CD4-positive, alpha-beta T cell treated with Interleukin-1 beta for 1 hour (primary cell): ENCODE data around the gene FHIP1B.
A peak's percentile ranks its signal among the peaks of the same experiment; 100 is the strongest.

Source experiments
- DNase-seq, 2 donors: peaks; one replicate each; pipeline ENCODE4 v3.0.0-alpha.2; 2020 to 2022

FHIP1B gene

GRCh38 chr11:6199174-6199810 is 35.1 kb downstream of the FHIP1B start, which contains the start of gene OR52W1:
OR52W1 (plus strand) TSS chr11:6199224; CDS start chr11:6199224, 0 bp downstream.
- DNase-seq = no peak

DNA sequence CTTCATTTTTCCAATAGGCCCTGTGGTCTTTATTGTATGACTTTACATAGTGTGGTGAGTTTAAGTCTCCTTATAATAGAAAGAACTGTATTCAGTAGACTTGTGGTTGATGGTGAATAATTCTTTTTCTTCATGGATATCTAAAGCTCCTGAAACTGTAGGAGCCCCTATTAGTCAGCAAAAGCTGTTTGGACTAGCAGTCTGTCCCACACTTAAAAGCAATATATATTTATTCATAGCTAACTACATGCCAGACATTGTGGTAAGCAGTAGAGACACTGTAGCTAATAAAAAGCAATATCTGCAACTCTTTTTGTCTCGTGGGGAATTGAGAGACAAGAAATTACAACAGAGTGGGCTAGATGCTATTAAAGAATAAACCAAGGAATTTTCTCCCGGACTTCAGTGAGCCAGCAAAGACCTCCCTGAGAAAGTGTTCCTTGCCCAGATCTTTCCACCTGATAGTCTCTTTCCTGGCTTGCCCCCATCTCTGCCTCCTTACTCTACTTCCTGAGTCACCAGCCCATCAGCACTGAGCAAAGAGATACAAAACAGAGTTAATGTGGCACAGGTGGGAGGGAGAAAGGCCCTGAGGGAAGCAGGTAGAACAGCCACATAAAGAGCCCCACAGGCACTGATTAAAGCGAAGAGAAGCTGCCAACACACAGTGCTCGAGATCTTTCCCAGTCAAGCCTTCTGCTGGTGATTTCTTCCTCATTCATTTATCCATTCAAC is 36.8 kb downstream of the FHIP1B start:
- no peak for DNase-seq

DNA sequence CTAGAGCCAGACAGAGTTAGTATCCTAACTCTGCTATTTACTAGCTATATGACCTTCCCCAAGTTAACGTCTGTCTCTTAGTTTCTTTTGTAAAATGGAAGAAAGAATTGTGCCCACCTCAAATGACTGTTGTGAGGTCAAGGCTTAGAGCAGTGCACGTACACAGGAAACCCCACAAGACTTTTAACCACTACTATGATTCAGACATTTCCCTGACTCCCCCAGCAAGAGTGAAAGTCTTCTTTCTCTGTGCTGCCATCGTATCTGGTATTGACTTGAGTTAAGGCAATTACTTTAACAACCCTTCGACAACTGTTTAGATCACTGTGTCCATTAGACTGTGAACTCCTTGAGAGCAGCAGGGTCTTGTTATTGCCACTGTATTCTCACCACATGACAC is 38.0 kb downstream of the FHIP1B start:
- DNase-seq = no peak

- DNase-seq = no peak
Observed at GRCh38 chr11:6194065-6194581, 40.3 kb downstream of the FHIP1B start.

GRCh38 chr11:6191742-6192141 is 42.7 kb downstream of the FHIP1B start:
- DNase-seq = peak in 1 of 2 donors; percentile 42

GRCh38 chr11:6175440-6175839 is 59.0 kb downstream of the FHIP1B start:
- DNase-seq = no peak

GRCh38 chr11:6170226-6170625 is 64.2 kb downstream of the FHIP1B start, which contains the start of gene OR52B2:
OR52B2 (minus strand) TSS chr11:6170326; CDS start chr11:6170326, 0 bp downstream.
- DNase-seq = no peak
